EL (cell line): Measurements from ENCODE around the gene CMPK2.
A peak's percentile ranks its signal among the peaks of the same experiment; 100 is the strongest.
"Not testable (repeated sequence)": the region's sequence is repeated elsewhere in the genome, so short reads cannot be mapped to it uniquely, and the experiment has no call there.

Source experiments
- DNase-seq: peaks from one replicate; pipeline ENCODE4 v3.0.0-alpha.2; 2016

CMPK2 gene

DNA sequence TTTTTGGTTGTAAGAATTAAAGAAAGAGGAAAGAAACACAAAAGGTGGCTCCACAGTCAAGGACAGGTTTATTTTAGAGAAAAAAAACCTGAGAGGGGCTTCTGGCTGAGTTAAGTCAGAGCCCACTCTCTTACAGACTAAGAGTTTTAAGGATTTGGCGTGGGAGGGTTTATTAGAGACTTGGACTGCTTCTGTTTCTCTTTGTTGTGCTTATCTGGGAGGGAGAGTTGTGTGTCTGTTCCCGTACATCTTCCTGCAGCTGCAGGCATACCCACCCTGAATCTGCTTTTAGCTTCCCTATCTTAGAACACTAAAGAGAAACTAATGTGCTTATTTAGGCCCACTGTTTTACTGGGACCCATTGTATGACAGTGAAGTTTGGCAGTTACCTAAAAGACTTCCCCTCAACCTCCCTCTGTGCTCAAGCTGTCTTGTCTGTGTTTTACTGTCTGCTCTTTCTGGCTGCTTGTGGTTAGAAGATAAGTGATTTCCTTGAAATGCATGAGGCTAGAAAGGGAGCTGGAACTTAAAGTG, 14.6 kb upstream of the CMPK2 start:
- DNase-seq = peak; percentile 13

DNA sequence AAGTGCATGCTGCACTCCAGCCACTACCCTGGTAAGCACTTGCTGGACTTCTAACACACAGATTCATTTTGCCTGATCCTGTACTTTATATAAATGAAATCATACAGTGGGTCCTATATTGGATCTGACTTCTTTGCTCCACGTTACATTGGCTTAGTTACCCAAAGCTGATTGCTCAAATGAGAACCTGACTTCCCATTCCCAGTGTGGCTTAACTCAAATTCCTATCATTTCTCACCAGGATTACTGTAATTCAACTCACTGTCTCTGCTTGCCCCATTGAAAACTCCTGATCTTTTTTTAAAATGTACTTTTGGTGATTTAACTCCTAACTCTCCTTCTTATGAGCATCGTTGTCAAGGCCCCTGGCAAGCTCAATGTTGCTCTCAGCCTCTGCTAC, 13.3 kb upstream of the CMPK2 start:
- DNase-seq = peak; percentile 29

DNA sequence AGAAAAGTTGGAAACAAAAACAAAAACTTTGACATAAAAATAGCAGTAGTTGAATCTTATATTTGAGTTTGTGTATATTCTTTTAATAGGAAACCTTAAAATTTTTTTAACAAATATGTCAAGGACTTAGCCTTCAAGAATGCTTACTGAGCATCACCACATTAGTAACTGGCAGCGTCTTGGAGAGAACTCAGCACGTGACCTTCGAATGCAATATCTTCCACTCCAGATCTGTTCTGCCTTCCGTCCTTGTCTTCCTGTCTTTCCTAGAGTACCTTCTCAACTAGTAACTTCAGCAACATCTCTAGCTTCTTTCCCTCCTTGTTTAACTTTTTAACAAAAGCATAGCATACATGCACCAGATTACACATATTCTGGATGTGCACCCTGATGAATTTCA, 12.8 kb upstream of the CMPK2 start:
- DNase-seq = no peak

- peak; percentile 76 for DNase-seq
These were observed 11.9 kb upstream of the CMPK2 start, which contains the start of gene RSAD2 for GRCh38 chr2:6877402-6878304. RSAD2 (plus strand) TSS chr2:6877777; CDS start chr2:6877801, 24 bp downstream.

GRCh38 chr2:6876309-6876708, 10.6 kb upstream of the CMPK2 start:
- no peak for DNase-seq

- no peak for DNase-seq
These were observed 8.3 kb upstream of the CMPK2 start for GRCh38 chr2:6874032-6874431.

- no peak for DNase-seq
These were observed 6.7 kb upstream of the CMPK2 start for GRCh38 chr2:6872394-6872793.

GRCh38 chr2:6866982-6867381, 1.3 kb upstream of the CMPK2 start:
- no peak for DNase-seq

- DNase-seq = peak; percentile 50
These were observed 566 bp upstream of the CMPK2 start for GRCh38 chr2:6866275-6866671.

DNA sequence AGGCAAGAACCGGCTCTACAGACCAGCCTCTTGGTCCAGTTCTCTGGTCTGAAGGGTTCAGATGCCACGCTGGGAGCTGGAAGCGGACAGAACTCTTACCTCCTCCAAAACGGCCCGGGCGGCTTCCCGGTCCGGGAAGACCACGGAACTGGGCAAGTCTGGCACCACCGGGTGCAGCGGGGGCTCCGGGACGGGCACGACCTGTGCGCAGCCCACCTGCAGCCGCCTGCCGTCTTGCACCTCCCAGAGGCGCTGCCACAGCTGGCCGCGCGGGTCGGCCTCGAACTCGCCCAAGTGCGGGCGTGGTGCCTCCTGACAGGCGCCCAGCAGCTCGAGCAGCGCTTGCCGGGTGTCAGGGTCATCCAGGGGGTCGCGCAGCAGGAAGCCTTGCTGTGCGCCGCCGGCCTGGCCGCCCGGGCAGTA, 773 bp downstream of the CMPK2 start:
- no peak for DNase-seq

DNA sequence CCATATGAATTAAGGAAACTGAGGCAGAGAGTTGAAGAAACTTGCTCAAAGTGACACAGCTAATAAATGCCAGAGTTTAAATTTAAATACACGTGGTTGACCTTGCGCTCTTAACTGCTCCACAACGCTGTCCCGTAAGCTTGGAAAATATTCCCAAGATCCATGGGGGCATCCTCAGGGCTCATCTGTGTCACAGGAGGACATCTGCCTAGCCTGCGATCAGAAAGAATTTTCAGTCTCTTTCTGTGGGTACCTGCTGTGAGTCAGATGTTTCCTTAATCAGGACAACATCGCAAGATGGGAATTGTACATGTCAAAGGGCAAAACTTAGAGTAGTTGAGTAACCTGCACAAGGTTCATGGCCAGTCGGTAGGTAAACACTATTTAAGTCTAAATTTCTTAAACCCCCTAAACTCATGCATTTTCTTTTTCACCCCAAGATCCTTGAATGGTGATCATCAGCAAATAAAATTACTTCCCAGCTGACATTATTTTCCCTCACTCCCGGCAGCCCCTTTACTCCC, 1.4 kb downstream of the CMPK2 start:
- no peak for DNase-seq

- DNase-seq = no peak
These were observed 1.9 kb downstream of the CMPK2 start for GRCh38 chr2:6863792-6864191.

GRCh38 chr2:6860296-6860695, 5.4 kb downstream of the CMPK2 start:
- DNase-seq = no peak

DNA sequence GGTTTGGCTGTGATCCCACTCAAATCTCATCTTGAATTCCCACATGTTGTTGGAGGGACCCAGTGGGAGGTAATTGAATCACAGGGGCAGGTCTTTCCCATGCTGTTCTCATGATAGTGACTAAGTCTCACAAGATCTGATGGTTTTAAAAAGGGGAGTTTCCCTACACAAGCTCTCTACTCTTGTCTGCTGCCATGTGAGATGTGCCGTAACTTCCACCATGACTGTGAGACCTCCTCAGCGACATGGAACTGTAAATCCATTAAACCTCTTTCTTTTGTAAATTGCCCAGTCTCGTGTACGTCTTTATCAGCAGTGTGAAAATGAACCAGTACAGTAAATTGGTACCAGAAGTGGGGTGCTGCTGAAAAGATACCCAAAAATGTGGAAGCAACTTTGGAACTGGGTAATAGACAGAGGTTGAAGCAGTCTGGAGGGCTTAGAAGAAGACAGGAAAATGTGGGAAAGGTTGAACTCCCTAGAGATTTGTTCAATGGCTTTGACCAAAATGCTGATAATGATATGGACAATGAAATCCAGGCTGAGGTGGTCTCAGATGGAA, 7.2 kb downstream of the CMPK2 start:
- not testable (repeated sequence) for DNase-seq

GRCh38 chr2:6856548-6856920, 9.2 kb downstream of the CMPK2 start:
- DNase-seq = no peak

DNA sequence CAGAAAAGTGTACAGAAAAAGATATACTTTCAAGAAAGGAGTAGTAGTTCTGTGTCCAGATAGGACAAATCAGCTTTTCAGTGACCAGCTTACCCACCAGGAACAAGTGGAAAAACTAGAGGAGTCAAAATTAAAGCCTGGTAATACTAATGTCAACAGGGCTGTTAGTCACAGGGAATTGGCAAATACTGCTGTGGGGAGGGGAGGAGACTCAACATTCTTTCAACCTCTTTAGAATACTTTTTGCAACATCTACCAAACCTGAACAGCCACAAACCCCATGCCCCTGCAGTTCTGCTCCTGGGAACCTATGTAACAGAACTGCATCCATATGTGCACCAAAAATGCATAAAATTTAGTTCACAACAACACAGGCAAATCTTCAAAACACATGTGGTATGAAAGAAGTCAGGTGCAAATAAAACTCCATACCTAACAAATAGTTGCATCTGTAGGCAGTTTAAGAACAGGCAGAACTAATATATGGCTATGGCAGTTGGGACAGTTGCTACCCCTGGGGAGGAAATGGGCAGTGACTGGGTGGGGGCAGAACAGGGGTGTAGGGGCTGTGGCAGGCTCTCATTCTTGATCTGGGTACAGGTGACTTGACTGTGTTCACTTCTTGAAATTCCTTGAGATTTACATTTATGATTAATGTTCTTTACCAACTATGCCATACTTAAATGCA, 9.7 kb downstream of the CMPK2 start:
- DNase-seq = no peak

DNA sequence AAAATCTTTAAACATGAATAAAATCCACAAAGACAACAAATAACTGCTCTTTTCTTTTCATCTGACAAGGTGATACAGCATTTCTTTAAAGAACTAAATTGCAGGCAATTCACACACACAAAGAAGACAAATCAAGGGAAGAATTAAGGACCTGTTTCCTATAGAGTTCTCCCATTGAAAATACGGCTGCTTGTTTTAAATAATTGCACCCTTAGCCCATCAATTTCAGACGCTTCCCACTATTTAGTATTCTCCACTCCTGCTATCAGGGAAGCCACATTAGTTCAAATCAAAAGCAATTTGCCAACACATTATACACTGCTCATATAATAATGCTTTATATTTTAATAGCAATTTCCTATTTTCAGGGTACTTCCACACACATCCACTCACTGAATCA, 11.3 kb downstream of the CMPK2 start:
- no peak for DNase-seq

DNA sequence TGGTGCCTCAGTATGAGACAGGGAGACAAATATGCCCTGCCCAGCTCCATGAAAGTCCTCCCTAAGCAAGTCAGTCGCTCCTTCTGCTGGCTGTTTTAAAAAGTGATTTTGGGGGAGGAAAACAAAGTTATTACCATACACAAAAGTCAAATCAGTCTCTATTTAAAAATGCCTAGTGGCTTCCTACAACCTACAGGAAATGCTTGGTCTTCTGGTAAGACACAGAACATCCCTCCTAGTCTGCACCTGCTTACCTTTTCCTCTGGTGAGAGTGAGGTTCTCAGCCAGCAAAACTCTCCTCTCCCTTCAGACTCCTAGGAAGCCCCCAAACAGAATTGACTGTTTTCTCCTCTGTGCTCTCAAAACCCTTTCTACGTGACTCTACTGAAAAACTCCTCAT, 13.5 kb downstream of the CMPK2 start:
- no peak for DNase-seq

GRCh38 chr2:6846967-6847681, 18.6 kb downstream of the CMPK2 start:
- DNase-seq = peak; percentile 38

- DNase-seq = no peak
These were observed 19.2 kb downstream of the CMPK2 start for GRCh38 chr2:6846540-6846939.

GRCh38 chr2:6845903-6846302, 19.8 kb downstream of the CMPK2 start:
- DNase-seq = no peak

DNA sequence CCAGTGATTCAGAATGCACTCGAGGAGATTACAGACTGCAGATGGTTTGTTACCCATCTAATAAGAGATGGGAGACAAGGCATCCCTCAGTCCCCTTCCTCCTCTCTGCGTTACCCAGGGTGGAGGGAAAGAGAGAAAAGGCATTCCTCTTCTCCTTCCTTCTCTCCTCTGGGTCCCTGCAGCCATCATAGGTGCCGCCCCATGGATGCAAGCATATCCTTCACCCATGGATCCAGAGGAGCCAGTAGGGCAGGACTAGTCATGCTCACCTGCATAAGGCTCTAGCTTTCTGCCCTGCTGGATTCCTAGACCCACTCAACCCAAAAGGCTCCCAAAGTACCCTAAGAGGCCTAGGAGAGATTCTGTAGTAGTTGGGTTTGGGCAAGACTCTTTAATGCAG, 20.4 kb downstream of the CMPK2 start:
- DNase-seq = no peak
